Hepatic stellate cell (primary cell): Measurements from ENCODE around the gene TTC23.

Source experiments
- DNase-seq: peaks from one replicate; pipeline ENCODE4 v3.0.0; 2011; ENCODE audit warnings: low spot score

The TTC23 gene

GRCh38 chr15:99164119-99164518, 85.3 kb downstream of the TTC23 start:
- DNase-seq = no peak

GRCh38 chr15:99163271-99164062, 85.9 kb downstream of the TTC23 start:
- no peak for DNase-seq

GRCh38 chr15:99158626-99159412, 90.6 kb downstream of the TTC23 start:
- DNase-seq = no peak

- DNase-seq = peak; percentile 32
Observed at GRCh38 chr15:99157456-99157855, 91.9 kb downstream of the TTC23 start.

GRCh38 chr15:99155961-99156443, 93.4 kb downstream of the TTC23 start:
- peak; percentile 31 for DNase-seq

- DNase-seq = no peak
Observed at GRCh38 chr15:99154271-99154670, 95.1 kb downstream of the TTC23 start.

- no peak for DNase-seq
Observed at GRCh38 chr15:99153026-99153535, 96.3 kb downstream of the TTC23 start.

- DNase-seq = no peak
Observed at GRCh38 chr15:99151156-99151555, 98.2 kb downstream of the TTC23 start.

- DNase-seq = no peak
Observed at GRCh38 chr15:99149366-99149765, 100.0 kb downstream of the TTC23 start.

- DNase-seq = no peak
Observed at GRCh38 chr15:99148851-99149276, 100.5 kb downstream of the TTC23 start.

GRCh38 chr15:99146661-99147060, 102.7 kb downstream of the TTC23 start:
- no peak for DNase-seq

- no peak for DNase-seq
Observed at GRCh38 chr15:99145778-99146177, 103.6 kb downstream of the TTC23 start.

GRCh38 chr15:99145005-99145404, 104.4 kb downstream of the TTC23 start:
- DNase-seq = no peak

GRCh38 chr15:99143655-99144610, 105.4 kb downstream of the TTC23 start:
- no peak for DNase-seq

GRCh38 chr15:99143242-99143641, 106.1 kb downstream of the TTC23 start:
- no peak for DNase-seq

GRCh38 chr15:99142562-99142961, 106.8 kb downstream of the TTC23 start:
- no peak for DNase-seq

GRCh38 chr15:99141943-99142342, 107.4 kb downstream of the TTC23 start:
- no peak for DNase-seq

- no peak for DNase-seq
Observed at GRCh38 chr15:99140590-99140989, 108.8 kb downstream of the TTC23 start.

GRCh38 chr15:99139276-99139675, 110.1 kb downstream of the TTC23 start:
- DNase-seq = no peak

GRCh38 chr15:99138491-99138982, 110.8 kb downstream of the TTC23 start:
- no peak for DNase-seq

GRCh38 chr15:99137877-99138276, 111.5 kb downstream of the TTC23 start:
- no peak for DNase-seq
